ENCODE results near the gene SPOP.

DNA sequence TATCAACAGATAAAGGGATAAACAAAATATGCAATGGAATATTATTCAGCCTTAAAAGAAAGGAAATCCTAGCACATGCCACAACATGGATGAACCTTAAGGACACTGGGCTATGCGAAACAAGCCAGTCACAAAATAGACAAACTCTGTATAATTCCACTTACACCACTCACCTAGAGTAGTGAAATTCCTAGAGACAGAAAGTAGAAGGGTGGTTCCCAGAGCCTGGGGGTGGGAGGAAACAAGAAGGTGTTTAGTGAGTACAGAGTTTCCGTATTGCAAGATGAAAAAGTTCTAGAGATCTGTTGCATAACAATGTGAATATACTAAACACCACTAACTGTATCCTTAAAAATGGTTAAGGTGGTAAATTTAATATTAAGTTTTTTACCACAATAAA lies 10.0 kb downstream of the SPOP start:
- no peak for TF ChIP-seq POLR2A (IDR thresholded peaks at IDR 0.05)
- TF ChIP-seq, protein P1, sequence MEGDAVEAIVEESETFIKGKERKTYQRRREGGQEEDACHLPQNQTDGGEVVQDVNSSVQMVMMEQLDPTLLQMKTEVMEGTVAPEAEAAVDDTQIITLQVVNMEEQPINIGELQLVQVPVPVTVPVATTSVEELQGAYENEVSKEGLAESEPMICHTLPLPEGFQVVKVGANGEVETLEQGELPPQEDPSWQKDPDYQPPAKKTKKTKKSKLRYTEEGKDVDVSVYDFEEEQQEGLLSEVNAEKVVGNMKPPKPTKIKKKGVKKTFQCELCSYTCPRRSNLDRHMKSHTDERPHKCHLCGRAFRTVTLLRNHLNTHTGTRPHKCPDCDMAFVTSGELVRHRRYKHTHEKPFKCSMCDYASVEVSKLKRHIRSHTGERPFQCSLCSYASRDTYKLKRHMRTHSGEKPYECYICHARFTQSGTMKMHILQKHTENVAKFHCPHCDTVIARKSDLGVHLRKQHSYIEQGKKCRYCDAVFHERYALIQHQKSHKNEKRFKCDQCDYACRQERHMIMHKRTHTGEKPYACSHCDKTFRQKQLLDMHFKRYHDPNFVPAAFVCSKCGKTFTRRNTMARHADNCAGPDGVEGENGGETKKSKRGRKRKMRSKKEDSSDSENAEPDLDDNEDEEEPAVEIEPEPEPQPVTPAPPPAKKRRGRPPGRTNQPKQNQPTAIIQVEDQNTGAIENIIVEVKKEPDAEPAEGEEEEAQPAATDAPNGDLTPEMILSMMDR (IDR thresholded peaks at IDR 0.05), result no peak
